SK-N-SH (cell line): ENCODE results near the gene TOR1A.

Source experiments
- ELF1 ChIP-seq: IDR thresholded peaks from 2 replicates; pipeline ENCODE4 v1.4.0; 2012
- EP300 ChIP-seq, 2 experiments: IDR thresholded peaks; 2 replicates each; pipeline versions ENCODE4 v1.4.0 to v1.6.1; 2012; ENCODE audit warnings: borderline replicate concordance in 1 of 2, low read depth in 1 of 2, low read length in 1 of 2
- GABPA ChIP-seq: IDR thresholded peaks from 2 replicates; pipeline ENCODE4 v1.4.0; 2012; ENCODE audit warnings: low read depth, mild to moderate bottlenecking
- JUND ChIP-seq: IDR thresholded peaks from 2 replicates; pipeline ENCODE4 v1.4.0; 2012
- NRF1 ChIP-seq: IDR thresholded peaks from 2 replicates; pipeline ENCODE4 v1.6.1; 2012; ENCODE audit warnings: low read depth, mild to moderate bottlenecking, low read length
- POLR2AphosphoS5 ChIP-seq: IDR thresholded peaks from 2 replicates; pipeline ENCODE4 v1.6.1; 2012; ENCODE audit warnings: low read depth, low read length
- SIN3A ChIP-seq: IDR thresholded peaks from 2 replicates; pipeline ENCODE4 v1.6.1; 2012; ENCODE audit warnings: low read depth, mild to moderate bottlenecking, low read length, moderate library complexity, borderline replicate concordance
- TF ChIP-seq, protein P1 (sequence below): fragments of 200-600 bp; sonication (generic); IDR thresholded peaks from 2 replicates; pipeline ENCODE4 v1.6.1; 2017; ENCODE audit warnings: antibody characterized with exemption, mild to moderate bottlenecking, moderate library complexity
- TF ChIP-seq, protein P2 (sequence below): IDR thresholded peaks from 2 replicates; pipeline ENCODE4 v1.4.0; 2012; ENCODE audit warnings: low read depth, borderline replicate concordance
- TF ChIP-seq, protein P3 (sequence below): IDR thresholded peaks from 2 replicates; pipeline ENCODE4 v1.6.1; 2012; ENCODE audit warnings: mild to moderate bottlenecking, low read depth, low read length, moderate library complexity

DNA sequence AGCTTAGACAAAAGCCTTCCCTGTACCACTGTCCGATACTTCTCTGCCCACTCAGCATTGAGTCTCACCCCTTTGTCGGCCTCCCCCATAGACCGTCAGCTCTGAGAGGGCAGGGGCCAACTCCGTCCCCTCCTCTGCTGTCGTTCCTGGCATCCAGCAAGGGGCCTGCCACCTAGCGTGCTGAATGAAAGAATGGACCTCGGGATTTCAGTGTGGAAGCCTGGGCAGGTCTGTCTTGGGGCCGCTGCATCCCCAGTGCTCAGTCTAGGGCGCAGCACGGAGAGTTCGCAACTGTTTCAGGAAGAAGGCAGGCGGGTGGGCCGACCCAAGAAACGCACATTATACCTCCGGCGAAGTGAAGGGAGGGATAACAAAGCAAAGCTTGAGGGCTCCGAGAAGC is 22.4 kb downstream of the TOR1A start:
- TF ChIP-seq, protein P1, sequence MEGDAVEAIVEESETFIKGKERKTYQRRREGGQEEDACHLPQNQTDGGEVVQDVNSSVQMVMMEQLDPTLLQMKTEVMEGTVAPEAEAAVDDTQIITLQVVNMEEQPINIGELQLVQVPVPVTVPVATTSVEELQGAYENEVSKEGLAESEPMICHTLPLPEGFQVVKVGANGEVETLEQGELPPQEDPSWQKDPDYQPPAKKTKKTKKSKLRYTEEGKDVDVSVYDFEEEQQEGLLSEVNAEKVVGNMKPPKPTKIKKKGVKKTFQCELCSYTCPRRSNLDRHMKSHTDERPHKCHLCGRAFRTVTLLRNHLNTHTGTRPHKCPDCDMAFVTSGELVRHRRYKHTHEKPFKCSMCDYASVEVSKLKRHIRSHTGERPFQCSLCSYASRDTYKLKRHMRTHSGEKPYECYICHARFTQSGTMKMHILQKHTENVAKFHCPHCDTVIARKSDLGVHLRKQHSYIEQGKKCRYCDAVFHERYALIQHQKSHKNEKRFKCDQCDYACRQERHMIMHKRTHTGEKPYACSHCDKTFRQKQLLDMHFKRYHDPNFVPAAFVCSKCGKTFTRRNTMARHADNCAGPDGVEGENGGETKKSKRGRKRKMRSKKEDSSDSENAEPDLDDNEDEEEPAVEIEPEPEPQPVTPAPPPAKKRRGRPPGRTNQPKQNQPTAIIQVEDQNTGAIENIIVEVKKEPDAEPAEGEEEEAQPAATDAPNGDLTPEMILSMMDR = no peak
- no peak for TF ChIP-seq ELF1
- TF ChIP-seq SIN3A = no peak
- TF ChIP-seq, protein P2, sequence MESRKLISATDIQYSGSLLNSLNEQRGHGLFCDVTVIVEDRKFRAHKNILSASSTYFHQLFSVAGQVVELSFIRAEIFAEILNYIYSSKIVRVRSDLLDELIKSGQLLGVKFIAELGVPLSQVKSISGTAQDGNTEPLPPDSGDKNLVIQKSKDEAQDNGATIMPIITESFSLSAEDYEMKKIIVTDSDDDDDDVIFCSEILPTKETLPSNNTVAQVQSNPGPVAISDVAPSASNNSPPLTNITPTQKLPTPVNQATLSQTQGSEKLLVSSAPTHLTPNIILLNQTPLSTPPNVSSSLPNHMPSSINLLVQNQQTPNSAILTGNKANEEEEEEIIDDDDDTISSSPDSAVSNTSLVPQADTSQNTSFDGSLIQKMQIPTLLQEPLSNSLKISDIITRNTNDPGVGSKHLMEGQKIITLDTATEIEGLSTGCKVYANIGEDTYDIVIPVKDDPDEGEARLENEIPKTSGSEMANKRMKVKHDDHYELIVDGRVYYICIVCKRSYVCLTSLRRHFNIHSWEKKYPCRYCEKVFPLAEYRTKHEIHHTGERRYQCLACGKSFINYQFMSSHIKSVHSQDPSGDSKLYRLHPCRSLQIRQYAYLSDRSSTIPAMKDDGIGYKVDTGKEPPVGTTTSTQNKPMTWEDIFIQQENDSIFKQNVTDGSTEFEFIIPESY = no peak
- TF ChIP-seq EP300 (IDR thresholded peaks at IDR 0.05; ENCODE audit: borderline replicate concordance in 1 of 2, low read depth in 1 of 2, low read length in 1 of 2) = no peak
- no peak for TF ChIP-seq POLR2AphosphoS5
- no peak for TF ChIP-seq NRF1
- no peak for TF ChIP-seq JUND
- TF ChIP-seq, protein P3, sequence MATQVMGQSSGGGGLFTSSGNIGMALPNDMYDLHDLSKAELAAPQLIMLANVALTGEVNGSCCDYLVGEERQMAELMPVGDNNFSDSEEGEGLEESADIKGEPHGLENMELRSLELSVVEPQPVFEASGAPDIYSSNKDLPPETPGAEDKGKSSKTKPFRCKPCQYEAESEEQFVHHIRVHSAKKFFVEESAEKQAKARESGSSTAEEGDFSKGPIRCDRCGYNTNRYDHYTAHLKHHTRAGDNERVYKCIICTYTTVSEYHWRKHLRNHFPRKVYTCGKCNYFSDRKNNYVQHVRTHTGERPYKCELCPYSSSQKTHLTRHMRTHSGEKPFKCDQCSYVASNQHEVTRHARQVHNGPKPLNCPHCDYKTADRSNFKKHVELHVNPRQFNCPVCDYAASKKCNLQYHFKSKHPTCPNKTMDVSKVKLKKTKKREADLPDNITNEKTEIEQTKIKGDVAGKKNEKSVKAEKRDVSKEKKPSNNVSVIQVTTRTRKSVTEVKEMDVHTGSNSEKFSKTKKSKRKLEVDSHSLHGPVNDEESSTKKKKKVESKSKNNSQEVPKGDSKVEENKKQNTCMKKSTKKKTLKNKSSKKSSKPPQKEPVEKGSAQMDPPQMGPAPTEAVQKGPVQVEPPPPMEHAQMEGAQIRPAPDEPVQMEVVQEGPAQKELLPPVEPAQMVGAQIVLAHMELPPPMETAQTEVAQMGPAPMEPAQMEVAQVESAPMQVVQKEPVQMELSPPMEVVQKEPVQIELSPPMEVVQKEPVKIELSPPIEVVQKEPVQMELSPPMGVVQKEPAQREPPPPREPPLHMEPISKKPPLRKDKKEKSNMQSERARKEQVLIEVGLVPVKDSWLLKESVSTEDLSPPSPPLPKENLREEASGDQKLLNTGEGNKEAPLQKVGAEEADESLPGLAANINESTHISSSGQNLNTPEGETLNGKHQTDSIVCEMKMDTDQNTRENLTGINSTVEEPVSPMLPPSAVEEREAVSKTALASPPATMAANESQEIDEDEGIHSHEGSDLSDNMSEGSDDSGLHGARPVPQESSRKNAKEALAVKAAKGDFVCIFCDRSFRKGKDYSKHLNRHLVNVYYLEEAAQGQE = no peak
- TF ChIP-seq GABPA = no peak
